B cell (primary cell): Measurements from ENCODE around the gene FALEC. TPM values are rescaled to one million over a fixed set of nuclear protein-coding genes. Genes with fewer than 3 reads are reported as not detected.

Source experiments
- ATAC-seq: fragments of 200-7000 bp; cut with Tn5 transposase; one replicate; pipeline ENCODE4 v1.10.0; 2021; ENCODE audit warnings: low read depth, mild to moderate bottlenecking, moderate number of reproducible peaks, moderate library complexity
- CTCF ChIA-PET: fragments of 350-600 bp; sonication (Branson Sonifier 250); formaldehyde crosslinking; loops from one replicate; lab custom pipeline; 2021; ENCODE audit warnings: antibody characterized with exemption, inconsistent platforms; lab: Charles Lee
- POLR2A ChIA-PET: fragments of 350-600 bp; sonication (Branson Sonifier 250); formaldehyde crosslinking; loops from one replicate; lab custom pipeline; 2021; ENCODE audit warnings: antibody characterized with exemption; lab: Charles Lee
- DNase-seq: peaks from one replicate; pipeline ENCODE4 v3.0.0; 2013
- H2AFZ ChIP-seq: 2 replicates; pipeline ENCODE4 v1.6.1; 2012; ENCODE audit warnings: mild to moderate bottlenecking, low read depth, low read length; ENCODE audit not compliant: insufficient read depth, poor library complexity, severe bottlenecking
- H3K27ac ChIP-seq, 2 donors: 1 replicate in 1 of 2; 2 replicates in 1 of 2; pipeline ENCODE4 v1.5.1; 2012 to 2013; ENCODE audit warnings: low read length in 2 of 2, mild to moderate bottlenecking in 2 of 2, moderate library complexity in 1 of 2
- H3K27me3 ChIP-seq, 4 experiments: fragments of 200-600 bp in 1 of 4; sonication (generic) in 1 of 4; replicated peaks in 1 of 4; 1 replicate in 2 of 4; 2 replicates in 2 of 4; pipeline versions ENCODE4 v1.6.1 to v1.7.0; 2013 to 2016; ENCODE audit warnings: low read length in 3 of 4, mild to moderate bottlenecking in 2 of 4, mixed read lengths in 1 of 4, moderate library complexity in 1 of 4; ENCODE audit not compliant: insufficient read depth in 4 of 4, control insufficient read depth in 3 of 4; ENCODE audit errors: control extremely low read depth in 1 of 4
- H3K36me3 ChIP-seq, 2 experiments: replicated peaks in 1 of 2; 1 replicate in 1 of 2; 2 replicates in 1 of 2; pipeline versions ENCODE4 v1.6.1 to v1.7.1; 2013; ENCODE audit warnings: low read length in 1 of 2; ENCODE audit not compliant: insufficient read depth in 2 of 2, control insufficient read depth in 1 of 2; ENCODE audit errors: control extremely low read depth in 1 of 2, extremely low read depth in 1 of 2
- H3K4me1 ChIP-seq, 2 donors: fragments of 200-600 bp in 1 of 2; sonication (generic) in 1 of 2; 1 replicate in 1 of 2; 2 replicates in 1 of 2; pipeline versions ENCODE4 v1.5.1 to v1.6.1; 2013 to 2017; ENCODE audit warnings: low read length in 2 of 2; ENCODE audit not compliant: control insufficient read depth in 2 of 2, insufficient read depth in 2 of 2
- H3K4me2 ChIP-seq: replicated peaks from 2 replicates; pipeline ENCODE3; 2012; ENCODE audit warnings: mild to moderate bottlenecking, low read depth, low read length; ENCODE audit not compliant: poor library complexity, severe bottlenecking
- H3K4me3 ChIP-seq, 5 experiments: fragments of 200-600 bp in 1 of 5; sonication (generic) in 1 of 5; 1 replicate in 3 of 5; 2 replicates in 2 of 5; pipeline versions ENCODE4 v1.5.1 to v1.7.0; 2011 to 2016; ENCODE audit warnings: low read length in 4 of 5, mild to moderate bottlenecking in 4 of 5, low read depth in 2 of 5, control low read depth in 1 of 5, moderate library complexity in 1 of 5; ENCODE audit not compliant: insufficient read depth in 1 of 5; ENCODE audit errors: control extremely low read depth in 1 of 5, extremely low read depth in 1 of 5
- H3K79me2 ChIP-seq: fragments of 200-600 bp; sonication (generic); one replicate; pipeline ENCODE4 v1.6.0; 2016; ENCODE audit warnings: low read length; ENCODE audit not compliant: control insufficient read depth, insufficient read depth
- H3K9ac ChIP-seq: fragments of 200-600 bp; sonication (generic); 2 replicates; pipeline ENCODE4 v1.6.1; 2017; ENCODE audit warnings: mild to moderate bottlenecking, low read length, moderate library complexity
- H3K9me3 ChIP-seq, 3 donors: one replicate each; pipeline versions ENCODE4 v1.6.1 to v1.7.1; 2013; ENCODE audit warnings: low read length in 2 of 3; ENCODE audit not compliant: control insufficient read depth in 2 of 3, insufficient read depth in 1 of 3; ENCODE audit errors: control extremely low read depth in 1 of 3
- H4K20me1 ChIP-seq: 2 replicates; pipeline ENCODE4 v1.6.0; 2012; ENCODE audit warnings: mild to moderate bottlenecking, low read length; ENCODE audit not compliant: insufficient read depth, control insufficient read depth, poor library complexity, severe bottlenecking
- H3K27ac Mint-ChIP-seq: one replicate; pipeline ENCODE4 v1.8.0; 2021; ENCODE audit warnings: mixed read lengths
- H3K27me3 Mint-ChIP-seq: one replicate; pipeline ENCODE4 v1.8.0; 2021; ENCODE audit warnings: mixed read lengths
- H3K4me1 Mint-ChIP-seq: one replicate; pipeline ENCODE4 v1.8.0; 2021; ENCODE audit warnings: mixed read lengths
- H3K4me3 Mint-ChIP-seq: one replicate; pipeline ENCODE4 v1.8.0; 2021; ENCODE audit warnings: mixed read lengths
- H3K9me3 Mint-ChIP-seq: one replicate; pipeline ENCODE4 v1.8.0; 2022; ENCODE audit warnings: mixed read lengths; ENCODE audit not compliant: insufficient read depth
- EZH2 ChIP-seq: IDR thresholded peaks from 2 replicates; pipeline ENCODE4 v1.6.1; 2012; ENCODE audit warnings: borderline replicate concordance, low read depth, mild to moderate bottlenecking, moderate library complexity, low read length; ENCODE audit not compliant: insufficient read depth, poor library complexity, severe bottlenecking
- WGBS: methylation state at CpG from one replicate; pipeline ENCODE4 v1.1.5; 2013; ENCODE audit warnings: missing lambda C conversion rate; ENCODE audit not compliant: insufficient coverage; 5-methylcytosine and 5-hydroxymethylcytosine counted together
- intact Hi-C: fragments of 100-400 bp; cut with micrococcal nuclease; formaldehyde crosslinking; loops from one replicate; pipeline ENCODE4 v1.10.0; 2022
- polyA plus RNA-seq: library from polyadenylated mRNA; depleted of rRNA; stranded (reverse); fragments of >200 nt; gene quantifications from 2 replicates; pipeline ENCODE4 v1.2.3, GENCODE V29; 2012
- total RNA-seq, 2 donors: library from RNA; stranded (reverse); fragments of 120-200 nt in 1 of 2; gene quantifications; 1 replicate in 1 of 2; 2 replicates in 1 of 2; pipeline versions ENCODE4 v1.2.3 to v1.2.4, GENCODE V29; 2013 to 2022
- TF ChIP-seq, protein P1 (sequence below): fragments of 200-600 bp; IDR thresholded peaks from one replicate; pipeline ENCODE4 v1.8.0; 2022; ENCODE audit warnings: antibody characterized with exemption, mild to moderate bottlenecking

FALEC gene
- total and polyA plus RNA-seq, 2 donors (not counting 1 experiment from before 2014, with no cell fraction given), result 1.1 to 2.6 TPM

DNA sequence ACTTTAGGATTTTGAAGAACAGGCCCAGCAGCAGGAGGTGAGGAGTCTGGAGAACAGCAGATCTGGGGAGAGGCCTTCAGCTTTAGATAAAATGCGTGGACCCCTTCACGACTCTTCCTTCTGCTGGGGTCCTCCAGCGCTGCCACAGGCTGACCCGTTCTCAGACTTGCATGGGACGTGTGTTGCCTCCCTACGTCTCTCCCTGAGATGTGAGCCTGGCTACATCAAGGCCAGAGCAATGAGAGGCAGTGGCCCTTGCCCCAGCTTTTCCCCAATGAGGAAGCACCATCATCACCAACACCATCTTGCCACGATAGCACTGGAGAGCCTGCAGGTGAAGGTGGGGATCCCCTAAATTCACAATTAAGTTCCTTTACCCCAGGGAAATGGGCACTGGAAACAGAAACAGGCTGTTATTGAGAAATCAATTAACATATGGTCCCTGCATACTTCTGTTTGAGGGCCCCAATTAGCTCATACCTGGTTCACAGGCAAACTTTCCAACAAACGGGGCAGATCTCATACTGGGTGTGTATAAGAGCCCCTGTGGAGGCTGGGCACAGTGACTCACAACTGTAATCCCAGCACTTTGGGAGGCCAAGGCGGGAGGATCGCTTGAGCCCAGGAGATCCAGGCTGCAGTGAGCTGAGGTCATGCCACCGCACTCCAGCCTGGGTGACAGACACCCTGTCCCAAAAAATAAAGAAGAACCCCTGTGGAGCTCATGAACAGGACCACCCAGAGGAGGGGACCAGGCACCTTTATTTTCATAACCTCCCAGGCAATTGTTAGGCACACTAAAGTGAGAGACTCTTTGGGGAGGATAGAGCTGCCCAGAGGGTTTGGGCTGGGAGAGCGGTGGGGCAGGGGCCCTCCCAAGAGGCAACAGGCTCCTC lies 21.5 kb downstream of the FALEC start:
- Histone ChIP-seq H3K36me3 (no peaks in the 10 kb centered on the region), H3K4me2 (no peak overlapping the region), H3K9me3 (no peaks in the 10 kb centered on the region), H3K4me3 (no peak overlapping the region), H3K4me1 (no peaks in the 10 kb centered on the region), H3K9ac (no peak overlapping the region), H2AFZ (no peak overlapping the region), H3K79me2 (no peaks in the 10 kb centered on the region), H3K27ac (no peak overlapping the region), H4K20me1 (no peaks in the 10 kb centered on the region), H3K27me3 (no peaks in the 10 kb centered on the region)
- TF ChIP-seq EZH2, result no peak
- TF ChIP-seq, protein P1, sequence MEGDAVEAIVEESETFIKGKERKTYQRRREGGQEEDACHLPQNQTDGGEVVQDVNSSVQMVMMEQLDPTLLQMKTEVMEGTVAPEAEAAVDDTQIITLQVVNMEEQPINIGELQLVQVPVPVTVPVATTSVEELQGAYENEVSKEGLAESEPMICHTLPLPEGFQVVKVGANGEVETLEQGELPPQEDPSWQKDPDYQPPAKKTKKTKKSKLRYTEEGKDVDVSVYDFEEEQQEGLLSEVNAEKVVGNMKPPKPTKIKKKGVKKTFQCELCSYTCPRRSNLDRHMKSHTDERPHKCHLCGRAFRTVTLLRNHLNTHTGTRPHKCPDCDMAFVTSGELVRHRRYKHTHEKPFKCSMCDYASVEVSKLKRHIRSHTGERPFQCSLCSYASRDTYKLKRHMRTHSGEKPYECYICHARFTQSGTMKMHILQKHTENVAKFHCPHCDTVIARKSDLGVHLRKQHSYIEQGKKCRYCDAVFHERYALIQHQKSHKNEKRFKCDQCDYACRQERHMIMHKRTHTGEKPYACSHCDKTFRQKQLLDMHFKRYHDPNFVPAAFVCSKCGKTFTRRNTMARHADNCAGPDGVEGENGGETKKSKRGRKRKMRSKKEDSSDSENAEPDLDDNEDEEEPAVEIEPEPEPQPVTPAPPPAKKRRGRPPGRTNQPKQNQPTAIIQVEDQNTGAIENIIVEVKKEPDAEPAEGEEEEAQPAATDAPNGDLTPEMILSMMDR, result no peak
- CTCF ChIA-PET, result interaction anchor here (1.4 kb wide), 1 partner anchor 24 kb away, joined by 4 read pairs; no protein-coding TSS in a partner anchor
- DNase-seq (no peak), ATAC-seq (no peak)
- Mint-ChIP-seq H3K4me3 (no peak overlapping the region), H3K4me1 (no peaks in the 10 kb centered on the region), H3K9me3 (no peaks in the 10 kb centered on the region), H3K27me3 (no peaks in the 10 kb centered on the region), H3K27ac (no peak overlapping the region)
- WGBS, result over 99% methylated on average over 10 of the region's 12 CpGs
- intact Hi-C loops, result no loop called here
- POLR2A ChIA-PET, result interaction anchor here (0.6 kb wide), 1 partner anchor 35 kb away, joined by 6 read pairs; no protein-coding TSS in a partner anchor
